Keratinocyte (primary cell): ENCODE measurements around the gene UBE2F.

Experiments
- EZH2 ChIP-seq: IDR thresholded peaks from one replicate; pipeline ENCODE4 v1.6.1; 2012; ENCODE audit warnings: inconsistent platforms, mild to moderate bottlenecking, low read length, moderate library complexity
- TF ChIP-seq, protein P1 (sequence below), 3 experiments: IDR thresholded peaks in 1 of 3; conservative IDR thresholded peaks in 1 of 3; optimal IDR thresholded peaks in 1 of 3; 2 replicates in 2 of 3; 3 replicates in 1 of 3; pipeline versions ENCODE3 to v1.5.1; 2011; ENCODE audit warnings: low read length in 3 of 3, mild to moderate bottlenecking in 3 of 3, moderate library complexity in 2 of 3, control low read depth in 1 of 3, inconsistent platforms in 1 of 3; ENCODE audit not compliant: insufficient read depth in 2 of 3; ENCODE audit errors: extremely low read depth in 1 of 3

DNA sequence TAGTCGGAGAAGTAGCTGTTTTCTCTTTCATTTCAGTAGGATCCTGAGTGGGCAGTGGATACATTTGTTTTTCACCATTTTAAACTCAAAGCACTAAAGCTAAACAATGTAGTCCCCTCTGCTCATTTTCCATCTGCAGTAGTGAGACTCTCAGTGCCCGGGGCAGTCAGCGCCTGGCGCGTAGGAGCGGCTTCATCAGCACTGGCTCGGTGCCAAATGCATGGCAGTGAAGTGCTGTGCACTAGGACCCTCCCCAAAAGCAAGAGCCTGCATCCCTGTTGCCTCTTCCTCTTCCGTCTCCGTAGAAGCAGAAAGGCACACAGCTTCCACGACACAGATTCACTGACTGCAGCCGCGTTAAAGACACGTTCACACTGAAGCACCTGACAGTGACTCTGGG is 114.3 kb downstream of the UBE2F start:
- TF ChIP-seq, protein P1, sequence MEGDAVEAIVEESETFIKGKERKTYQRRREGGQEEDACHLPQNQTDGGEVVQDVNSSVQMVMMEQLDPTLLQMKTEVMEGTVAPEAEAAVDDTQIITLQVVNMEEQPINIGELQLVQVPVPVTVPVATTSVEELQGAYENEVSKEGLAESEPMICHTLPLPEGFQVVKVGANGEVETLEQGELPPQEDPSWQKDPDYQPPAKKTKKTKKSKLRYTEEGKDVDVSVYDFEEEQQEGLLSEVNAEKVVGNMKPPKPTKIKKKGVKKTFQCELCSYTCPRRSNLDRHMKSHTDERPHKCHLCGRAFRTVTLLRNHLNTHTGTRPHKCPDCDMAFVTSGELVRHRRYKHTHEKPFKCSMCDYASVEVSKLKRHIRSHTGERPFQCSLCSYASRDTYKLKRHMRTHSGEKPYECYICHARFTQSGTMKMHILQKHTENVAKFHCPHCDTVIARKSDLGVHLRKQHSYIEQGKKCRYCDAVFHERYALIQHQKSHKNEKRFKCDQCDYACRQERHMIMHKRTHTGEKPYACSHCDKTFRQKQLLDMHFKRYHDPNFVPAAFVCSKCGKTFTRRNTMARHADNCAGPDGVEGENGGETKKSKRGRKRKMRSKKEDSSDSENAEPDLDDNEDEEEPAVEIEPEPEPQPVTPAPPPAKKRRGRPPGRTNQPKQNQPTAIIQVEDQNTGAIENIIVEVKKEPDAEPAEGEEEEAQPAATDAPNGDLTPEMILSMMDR (optimal IDR thresholded peaks at IDR 0.05 in 1 of 3, IDR thresholded peaks at IDR 0.05 in 1 of 3, conservative IDR thresholded peaks at IDR 0.05 in 1 of 3; ENCODE audit: extremely low read depth in 1 of 3, insufficient read depth in 2 of 3, low read length in 3 of 3) = no peak
- TF ChIP-seq EZH2 = no peak
